PC-9 (cell line): Measurements from ENCODE around the gene ACACA. TPM values are rescaled to one million over a fixed set of nuclear protein-coding genes. Genes with fewer than 3 reads are reported as not detected.

ENCODE experiments used
- BruUV-seq: library from RNA; stranded (reverse); fragments of 400-500 nt; replicated peaks from 2 replicates; lab custom pipeline; 2021; lab: Mats Ljungman, UMichigan
- CTCF ChIA-PET: fragments of 300-600 bp; sonication (Branson Sonifier 250); formaldehyde crosslinking; loops from one replicate; lab custom pipeline; 2022; ENCODE audit warnings: antibody characterized with exemption; lab: Charles Lee
- POLR2A ChIA-PET: fragments of 300-600 bp; sonication (Branson Sonifier 250); formaldehyde crosslinking; loops from one replicate; lab custom pipeline; 2022; ENCODE audit warnings: antibody characterized with exemption; ENCODE audit not compliant: unreplicated experiment; lab: Charles Lee
- DNase-seq, 2 experiments: peaks; one replicate each; pipeline versions ENCODE4 v3.0.0 to v3.0.0-alpha.2; 2015 to 2022; ENCODE audit warnings: mixed read lengths in 1 of 2
- H2AFZ ChIP-seq: fragments of 200-600 bp; sonication (generic); 2 replicates; pipeline ENCODE4 v1.8.1; 2017; ENCODE audit warnings: antibody characterized with exemption
- H3F3A ChIP-seq: fragments of 200-600 bp; sonication (generic); 2 replicates; pipeline ENCODE4 v1.8.1; 2017; ENCODE audit warnings: antibody characterized with exemption, mild to moderate bottlenecking, low read depth; ENCODE audit not compliant: insufficient read depth
- H3K27ac ChIP-seq: fragments of 200-600 bp; sonication (generic); 2 replicates; pipeline ENCODE4 v1.6.1; 2016; ENCODE audit warnings: mixed run types
- H3K27me3 ChIP-seq: fragments of 200-600 bp; sonication (generic); 2 replicates; pipeline ENCODE4 v1.6.1; 2016; ENCODE audit warnings: low read depth, mixed run types; ENCODE audit not compliant: insufficient read depth
- H3K36me3 ChIP-seq: fragments of 200-600 bp; sonication (generic); 2 replicates; pipeline ENCODE4 v1.6.1; 2016; ENCODE audit warnings: low read depth, mixed run types
- H3K4me1 ChIP-seq: fragments of 200-600 bp; sonication (generic); replicated peaks from 2 replicates; pipeline ENCODE4 v1.6.1; 2016; ENCODE audit warnings: mixed run types; ENCODE audit not compliant: insufficient read depth
- H3K4me2 ChIP-seq: fragments of 200-600 bp; sonication (generic); 2 replicates; pipeline ENCODE4 v1.6.1; 2017; ENCODE audit warnings: mixed run types
- H3K4me3 ChIP-seq: fragments of 200-600 bp; sonication (generic); 2 replicates; pipeline ENCODE4 v1.6.1; 2016; ENCODE audit warnings: mixed run types
- H3K79me2 ChIP-seq: fragments of 200-600 bp; sonication (generic); 2 replicates; pipeline ENCODE4 v1.6.1; 2017; ENCODE audit warnings: low read depth, mixed run types
- H3K9me2 ChIP-seq: fragments of 200-600 bp; sonication (generic); 2 replicates; pipeline ENCODE4 v1.8.1; 2017; ENCODE audit warnings: mild to moderate bottlenecking; ENCODE audit not compliant: insufficient read depth
- H3K9me3 ChIP-seq: fragments of 200-600 bp; sonication (generic); 2 replicates; pipeline ENCODE4 v1.8.1; 2016; ENCODE audit warnings: low read depth; ENCODE audit not compliant: insufficient read depth
- H4K20me1 ChIP-seq: fragments of 200-600 bp; sonication (generic); 2 replicates; pipeline ENCODE4 v1.8.1; 2017; ENCODE audit not compliant: insufficient read depth
- CTCF ChIP-seq: fragments of 200-600 bp; sonication (generic); conservative IDR thresholded peaks from 2 replicates; pipeline ENCODE4 v1.6.1; 2017; ENCODE audit warnings: mixed run types, antibody characterized with exemption, mild to moderate bottlenecking, moderate library complexity
- EZH2 ChIP-seq: fragments of 200-600 bp; sonication (generic); IDR thresholded peaks from 2 replicates; pipeline ENCODE4 v1.8.0; 2017; ENCODE audit warnings: antibody characterized with exemption, low read depth
- intact Hi-C: fragments of 100-400 bp; cut with micrococcal nuclease; formaldehyde crosslinking; loops from one replicate; pipeline ENCODE4 v1.10.0; 2022; ENCODE audit not compliant: unreplicated experiment
- total RNA-seq: library from RNA; stranded (reverse); gene quantifications from 2 replicates; pipeline ENCODE4 v1.2.3, GENCODE V29; 2021

ACACA gene
- total RNA-seq, 1 experiment from 2014 or later, result 185 TPM

- POLR2A ChIA-PET, result interaction anchor here (0.7 kb wide), 1 partner anchor 251 kb away, joined by 3 read pairs; no protein-coding TSS in a partner anchor
- Histone ChIP-seq H3K36me3 (no peaks in the 10 kb centered on the region), H3K4me2 (no peak overlapping the region), H3K27me3 (no peaks in the 10 kb centered on the region), H2AFZ (no peak overlapping the region), H4K20me1 (peaks cover 8% of the 10 kb centered on the region; the same call in 1 of the 2 replicates), H3K4me1 (peaks cover 2% of the 10 kb centered on the region; the same call in 1 of the 2 replicates), H3F3A (peaks cover 7% of the 10 kb centered on the region; the same call in 1 of the 2 replicates), H3K9me2 (no peaks in the 10 kb centered on the region), H3K9me3 (no peaks in the 10 kb centered on the region), H3K27ac (no peak overlapping the region), H3K4me3 (no peak overlapping the region), H3K79me2 (no peaks in the 10 kb centered on the region)
- BruUV-seq, result no TSS peak
- TF ChIP-seq CTCF, result no peak
- no peak for TF ChIP-seq EZH2
- DNase-seq, result no peak
- CTCF ChIA-PET, result no interaction called here
- intact Hi-C loops, result no loop called here
These were observed 351.7 kb downstream of the ACACA start for GRCh38 chr17:37054894-37055293.

GRCh38 chr17:37052450-37052849 is 354.2 kb downstream of the ACACA start:
- no peak overlapping the region for H3K27ac ChIP-seq
- TF ChIP-seq EZH2 (no peak), CTCF (no peak)
- intact Hi-C loops, result no loop called here
- ChIA-PET POLR2A (no interaction called here), CTCF (no interaction called here)
- no peaks in the 10 kb centered on the region for H3K27me3 ChIP-seq
- H3K79me2 ChIP-seq, result 0 out of 2 replicates have a peak, but pooled peaks cover 7% of the 10 kb centered on the region
- no peak overlapping the region for H3K4me2 ChIP-seq
- H3K9me3 ChIP-seq, result no peaks in the 10 kb centered on the region
- H3K36me3 ChIP-seq, result no peaks in the 10 kb centered on the region
- no peaks in the 10 kb centered on the region for H3F3A ChIP-seq
- no peak overlapping the region for H3K4me3 ChIP-seq
- no peaks in the 10 kb centered on the region for H3K9me2 ChIP-seq
- no peak overlapping the region for H2AFZ ChIP-seq
- no TSS peak for BruUV-seq
- H3K4me1 ChIP-seq, result no peaks in the 10 kb centered on the region
- DNase-seq, result no peak
- H4K20me1 ChIP-seq, result peaks cover 16% of the 10 kb centered on the region; the same call in 1 of the 2 replicates

- H3K27ac ChIP-seq, result no peak overlapping the region
- no peaks in the 10 kb centered on the region for H3K9me2 ChIP-seq
- H3K36me3 ChIP-seq, result no peaks in the 10 kb centered on the region
- no peaks in the 10 kb centered on the region for H3K9me3 ChIP-seq
- TF ChIP-seq EZH2 (no peak), CTCF (no peak)
- H3K4me2 ChIP-seq, result no peak overlapping the region
- intact Hi-C loops, result no loop called here
- H3K27me3 ChIP-seq, result no peaks in the 10 kb centered on the region
- H3K79me2 ChIP-seq, result 0 out of 2 replicates have a peak, but pooled peaks cover 7% of the 10 kb centered on the region
- H4K20me1 ChIP-seq, result peaks cover 21% of the 10 kb centered on the region; the same call in 1 of the 2 replicates
- no peak overlapping the region for H3K4me3 ChIP-seq
- peaks cover 2% of the 10 kb centered on the region; the same call in 1 of the 2 replicates for H3F3A ChIP-seq
- no TSS peak for BruUV-seq
- H2AFZ ChIP-seq, result no peak overlapping the region
- no peaks in the 10 kb centered on the region for H3K4me1 ChIP-seq
- DNase-seq, result no peak
- CTCF ChIA-PET, result no interaction called here
- POLR2A ChIA-PET, result interaction anchor here (0.8 kb wide), 1 partner anchor 9 kb away, joined by 8 read pairs; no protein-coding TSS in a partner anchor
These were observed 354.8 kb downstream of the ACACA start for GRCh38 chr17:37051833-37052232.
